Esophagus muscularis mucosa (tissue), 4 donors: ENCODE data around the gene TBCD. TPM values are rescaled to one million over a fixed set of nuclear protein-coding genes. Genes with fewer than 3 reads are reported as not detected.

Experiments used
- DNase-seq: peaks from one replicate; pipeline ENCODE4 v3.0.0-alpha.2; 2017; ENCODE audit errors: extremely low spot score
- H3K27ac ChIP-seq, 4 donors: fragments of 200-600 bp; sonication (generic); replicated peaks in 1 of 4; 1 replicate in 3 of 4; 2 replicates in 1 of 4; pipeline ENCODE4 v1.5.1; 2016 to 2019; ENCODE audit warnings: mild to moderate bottlenecking in 1 of 4
- H3K27me3 ChIP-seq, 4 donors: fragments of 200-600 bp; sonication (generic); one replicate each; pipeline versions ENCODE4 v1.5.1 to v1.6.0; 2016 to 2019
- H3K36me3 ChIP-seq, 4 donors: fragments of 200-600 bp; sonication (generic); one replicate each; pipeline ENCODE4 v1.5.1; 2016 to 2019
- H3K4me1 ChIP-seq, 4 donors: fragments of 200-600 bp; sonication (generic); one replicate each; pipeline ENCODE4 v1.5.1; 2016 to 2019
- H3K4me3 ChIP-seq, 4 donors: fragments of 200-600 bp; sonication (generic); 1 replicate in 2 of 4; 2 replicates in 2 of 4; pipeline ENCODE4 v1.5.1; 2016 to 2019; ENCODE audit warnings: mild to moderate bottlenecking in 4 of 4, moderate library complexity in 1 of 4
- H3K9me3 ChIP-seq, 4 donors: fragments of 200-600 bp; sonication (generic); 1 replicate in 3 of 4; 2 replicates in 1 of 4; pipeline ENCODE4 v1.5.1; 2016 to 2019
- EP300 ChIP-seq: sonication (generic); formaldehyde crosslinking; IDR thresholded peaks from one replicate; pipeline ENCODE4 v1.6.1; 2017; ENCODE audit warnings: antibody characterized with exemption
- POLR2A ChIP-seq: fragments of 450-650 bp; IDR thresholded peaks from one replicate; pipeline ENCODE4 v1.6.1; 2017; ENCODE audit warnings: antibody characterized with exemption, moderate library complexity, mild to moderate bottlenecking, low read depth
- POLR2AphosphoS5 ChIP-seq, 2 donors: sonication (generic); formaldehyde crosslinking; IDR thresholded peaks; one replicate each; pipeline ENCODE4 v1.6.1; 2017; ENCODE audit warnings: antibody characterized with exemption in 2 of 2
- WGBS: methylation state at CpG from one replicate; pipeline ENCODE4 v1.1.5; 2018; 5-methylcytosine and 5-hydroxymethylcytosine counted together
- intact Hi-C: fragments of 100-400 bp; cut with DNase I; formaldehyde crosslinking; loops from one replicate; pipeline ENCODE4 v1.15.1; 2023
- total RNA-seq, 4 donors: library from RNA; depleted of rRNA; stranded (reverse); fragments of >200 nt; gene quantifications; one replicate each; pipeline versions ENCODE4 v1.1.0 to v1.2.1, GENCODE V29; 2016
- TF ChIP-seq, protein P1 (sequence below), 3 experiments: fragments of 200-600 bp in 2 of 3; fragments of 450-650 bp in 1 of 3; sonication (generic) in 2 of 3; IDR thresholded peaks; one replicate each; pipeline ENCODE4 v1.5.1; 2017 to 2019; ENCODE audit warnings: antibody characterized with exemption in 3 of 3, mild to moderate bottlenecking in 2 of 3, moderate library complexity in 1 of 3

The TBCD gene
- total RNA-seq, 4 donors from 2014 or later, result 38.1 to 56.7 (median 53.6) TPM

GRCh38 chr17:82856361-82856760 is 104.5 kb downstream of the TBCD start:
- intact Hi-C loops, result no loop called here
- DNase-seq, result no peak
- WGBS, result 89% methylated on average over 14 of the region's 15 CpGs
- H3K4me3 ChIP-seq, result no peak overlapping the region
- H3K9me3 ChIP-seq, result no peaks in the 10 kb centered on the region
- H3K36me3 ChIP-seq, result peaks cover 0 to 25% (median 10%) of the 10 kb centered on the region in 4 donors
- peaks cover 8 to 22% (median 14%) of the 10 kb centered on the region in 4 donors for H3K4me1 ChIP-seq
- H3K27ac ChIP-seq, result no peak overlapping the region
- TF ChIP-seq POLR2A, result no peak
- no peak for TF ChIP-seq EP300
- TF ChIP-seq, protein P1, sequence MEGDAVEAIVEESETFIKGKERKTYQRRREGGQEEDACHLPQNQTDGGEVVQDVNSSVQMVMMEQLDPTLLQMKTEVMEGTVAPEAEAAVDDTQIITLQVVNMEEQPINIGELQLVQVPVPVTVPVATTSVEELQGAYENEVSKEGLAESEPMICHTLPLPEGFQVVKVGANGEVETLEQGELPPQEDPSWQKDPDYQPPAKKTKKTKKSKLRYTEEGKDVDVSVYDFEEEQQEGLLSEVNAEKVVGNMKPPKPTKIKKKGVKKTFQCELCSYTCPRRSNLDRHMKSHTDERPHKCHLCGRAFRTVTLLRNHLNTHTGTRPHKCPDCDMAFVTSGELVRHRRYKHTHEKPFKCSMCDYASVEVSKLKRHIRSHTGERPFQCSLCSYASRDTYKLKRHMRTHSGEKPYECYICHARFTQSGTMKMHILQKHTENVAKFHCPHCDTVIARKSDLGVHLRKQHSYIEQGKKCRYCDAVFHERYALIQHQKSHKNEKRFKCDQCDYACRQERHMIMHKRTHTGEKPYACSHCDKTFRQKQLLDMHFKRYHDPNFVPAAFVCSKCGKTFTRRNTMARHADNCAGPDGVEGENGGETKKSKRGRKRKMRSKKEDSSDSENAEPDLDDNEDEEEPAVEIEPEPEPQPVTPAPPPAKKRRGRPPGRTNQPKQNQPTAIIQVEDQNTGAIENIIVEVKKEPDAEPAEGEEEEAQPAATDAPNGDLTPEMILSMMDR (IDR thresholded peaks at IDR 0.05), result no peak
- no peak for TF ChIP-seq POLR2AphosphoS5 (IDR thresholded peaks at IDR 0.05)
- H3K27me3 ChIP-seq, result no peaks in the 10 kb centered on the region

GRCh38 chr17:82858376-82859126 is 106.7 kb downstream of the TBCD start:
- no peak for DNase-seq
- Histone ChIP-seq H3K27me3 (no peaks in the 10 kb centered on the region), H3K4me1 (peaks cover 11 to 26% (median 19%) of the 10 kb centered on the region in 4 donors), H3K4me3 (no peak overlapping the region), H3K27ac (peak overlapping the region in 3 of 4 donors; percentile 11 to 56 (median 48)), H3K36me3 (peaks cover 0 to 19% (median 13%) of the 10 kb centered on the region in 4 donors), H3K9me3 (no peaks in the 10 kb centered on the region)
- TF ChIP-seq, protein P1 (IDR thresholded peaks at IDR 0.05), result no peak
- TF ChIP-seq POLR2A (no peak), EP300 (no peak), POLR2AphosphoS5 (IDR thresholded peaks at IDR 0.05) (no peak)
- WGBS, result 92% methylated on average over 19 of the region's 28 CpGs
- intact Hi-C loops, result no loop called here

DNA sequence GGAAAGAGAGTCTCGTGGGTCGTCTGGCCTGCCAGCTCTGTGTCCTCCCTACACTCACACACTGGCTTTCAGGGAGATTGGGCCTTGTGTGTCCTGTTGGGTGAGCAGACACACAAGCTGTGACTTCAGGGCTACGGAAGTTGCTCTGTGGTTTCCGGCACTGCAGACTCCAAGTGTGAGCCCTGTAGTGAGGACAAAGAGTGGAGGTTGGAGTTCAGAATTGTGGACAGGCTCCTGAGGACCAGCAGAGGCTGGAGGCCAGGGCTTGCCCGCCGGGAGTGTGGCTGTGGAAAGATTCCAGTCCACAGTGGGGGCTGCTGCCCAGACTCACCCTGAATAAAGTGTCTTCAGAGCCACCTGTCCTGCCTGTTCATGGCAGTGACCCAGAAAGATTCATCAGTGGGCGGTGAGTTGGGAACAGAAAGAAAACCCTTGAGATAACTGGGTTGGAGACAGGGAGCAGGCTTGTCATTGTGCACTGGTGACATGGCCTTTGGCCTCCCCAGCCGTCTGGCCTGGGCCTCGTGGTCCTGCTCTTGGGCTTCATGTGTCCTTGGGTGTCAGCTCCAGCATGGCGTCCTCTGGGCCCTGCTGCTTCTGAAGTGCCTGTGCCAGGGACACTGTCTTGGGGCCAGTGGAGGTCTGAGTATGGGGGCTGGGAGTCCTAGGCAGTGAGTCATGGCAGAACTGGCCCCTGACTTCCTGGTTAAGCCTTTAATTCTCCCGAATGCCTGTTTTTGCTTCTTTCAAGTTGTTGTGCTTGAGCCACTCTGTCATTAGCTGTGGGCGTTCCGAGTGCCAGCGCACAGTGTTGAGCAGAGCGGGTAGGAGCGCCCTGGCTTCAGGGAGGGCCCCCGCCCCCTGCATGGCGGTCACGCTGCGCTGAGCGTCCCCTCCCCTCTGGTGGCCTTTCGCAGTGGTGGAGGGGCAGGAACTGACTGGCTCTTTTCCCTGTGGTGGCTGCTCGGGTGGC is 107.9 kb downstream of the TBCD start:
- no peak for DNase-seq
- no peak for TF ChIP-seq POLR2AphosphoS5 (IDR thresholded peaks at IDR 0.05)
- TF ChIP-seq EP300, result no peak
- TF ChIP-seq, protein P1 (IDR thresholded peaks at IDR 0.05), result no peak
- no peak for TF ChIP-seq POLR2A
- H3K36me3 ChIP-seq, result peaks cover 0 to 12% (median 6%) of the 10 kb centered on the region in 4 donors
- H3K9me3 ChIP-seq, result no peaks in the 10 kb centered on the region
- 91% methylated on average over 19 of the region's 23 CpGs for WGBS
- no peaks in the 10 kb centered on the region for H3K27me3 ChIP-seq
- H3K4me1 ChIP-seq, result peaks cover 22 to 38% (median 30%) of the 10 kb centered on the region in 4 donors
- peak overlapping the region in 3 of 4 donors; percentile 11 to 56 (median 48) for H3K27ac ChIP-seq
- intact Hi-C loops, result no loop called here
- no peak overlapping the region for H3K4me3 ChIP-seq

DNA sequence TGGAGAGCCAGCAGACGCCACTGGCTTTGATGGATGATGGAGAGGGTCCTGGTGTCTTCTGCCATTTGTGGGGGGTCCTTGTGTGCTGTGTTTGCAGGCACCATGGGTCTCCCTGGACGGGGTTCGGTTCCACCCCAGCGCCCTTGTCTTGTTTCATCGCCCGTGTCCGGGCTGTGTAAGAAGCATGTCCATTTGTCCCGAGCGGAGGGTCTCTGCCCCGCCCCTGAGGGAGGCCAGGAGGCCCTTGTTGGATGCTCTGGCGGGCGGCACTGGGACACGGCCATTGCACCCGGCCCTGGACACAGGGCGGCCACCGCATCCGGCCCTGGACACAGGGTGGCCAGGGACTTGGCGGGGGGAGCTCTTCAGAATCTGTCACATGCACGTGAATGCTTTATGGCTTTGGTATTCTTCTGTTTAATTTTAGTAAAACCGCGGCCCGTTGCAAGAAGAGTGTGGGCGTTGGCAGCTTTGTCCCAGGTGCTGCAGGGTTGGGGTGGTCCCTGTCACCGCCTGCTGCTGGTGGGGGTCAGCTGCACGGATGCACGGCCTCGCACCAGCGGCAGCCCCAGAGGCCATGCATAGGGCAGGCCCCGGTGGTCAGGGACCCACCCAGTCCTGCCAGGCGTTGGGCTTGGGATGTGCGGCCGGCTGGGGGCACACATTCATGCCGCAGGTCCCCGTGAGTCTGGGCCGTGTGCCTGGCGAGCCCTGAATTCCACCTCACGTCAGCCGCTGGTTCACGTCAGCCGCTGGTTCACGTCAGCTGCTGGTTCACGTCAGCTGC is 108.9 kb downstream of the TBCD start:
- 91% methylated on average over 25 of the region's 42 CpGs for WGBS
- no peak overlapping the region for H3K4me3 ChIP-seq
- H3K36me3 ChIP-seq, result peaks cover 0 to 12% (median 3%) of the 10 kb centered on the region in 4 donors
- intact Hi-C loops, result no loop called here
- no peak overlapping the region for H3K27ac ChIP-seq
- DNase-seq, result no peak
- no peaks in the 10 kb centered on the region for H3K27me3 ChIP-seq
- TF ChIP-seq EP300 (no peak), POLR2AphosphoS5 (IDR thresholded peaks at IDR 0.05) (no peak), POLR2A (no peak)
- TF ChIP-seq, protein P1 (IDR thresholded peaks at IDR 0.05), result no peak
- H3K9me3 ChIP-seq, result no peaks in the 10 kb centered on the region
- peaks cover 27 to 40% (median 36%) of the 10 kb centered on the region in 4 donors for H3K4me1 ChIP-seq
